HG03280 (cell line): Measurements from ENCODE around the gene PAXX.

Experiments
- ATAC-seq: cut with Tn5 transposase; IDR thresholded peaks from one replicate; pipeline ENCODE4 v1.9.1; 2021; ENCODE audit warnings: mild to moderate bottlenecking, moderate library complexity; ENCODE audit not compliant: unreplicated experiment

The PAXX gene

GRCh38 chr9:136980669-136981478 lies 11.3 kb upstream of the PAXX start:
- ATAC-seq = no peak

GRCh38 chr9:136981588-136982231 lies 10.5 kb upstream of the PAXX start:
- no peak for ATAC-seq

GRCh38 chr9:136982232-136983051 lies 9.8 kb upstream of the PAXX start, which contains the start of gene LCNL1:
TSS of gene LCNL1 (plus strand) at chr9:136982993. CDS start at chr9:136983587, 594 bp downstream.
- ATAC-seq = no peak

- no peak for ATAC-seq
Measured at GRCh38 chr9:136983167-136983566, 9.1 kb upstream of the PAXX start.

GRCh38 chr9:136983656-136984314 lies 8.4 kb upstream of the PAXX start:
- ATAC-seq = no peak

- ATAC-seq = no peak
Measured at GRCh38 chr9:136984464-136985026, 7.7 kb upstream of the PAXX start.

GRCh38 chr9:136985027-136985602 lies 7.1 kb upstream of the PAXX start:
- no peak for ATAC-seq

GRCh38 chr9:136985853-136986252 lies 6.4 kb upstream of the PAXX start:
- no peak for ATAC-seq

- ATAC-seq = no peak
Measured at GRCh38 chr9:136988872-136989271, 3.4 kb upstream of the PAXX start.

- ATAC-seq = no peak
Measured at GRCh38 chr9:136990242-136990911, 1.8 kb upstream of the PAXX start.

- no peak for ATAC-seq
Measured at GRCh38 chr9:136992819-136993369, 672 bp downstream of the PAXX start.

- no peak for ATAC-seq
Measured at GRCh38 chr9:136994180-136994887, 2.1 kb downstream of the PAXX start.

- no peak for ATAC-seq
Measured at GRCh38 chr9:136994888-136995230, 2.6 kb downstream of the PAXX start.

GRCh38 chr9:136995362-136995761 lies 3.1 kb downstream of the PAXX start:
- no peak for ATAC-seq

GRCh38 chr9:136995772-136996311 lies 3.6 kb downstream of the PAXX start:
- ATAC-seq = no peak

GRCh38 chr9:136996361-136997292 lies 4.4 kb downstream of the PAXX start, which contains the start of gene CLIC3:
TSS of gene CLIC3 (minus strand) at chr9:136996568. CDS start at chr9:136996543, 25 bp downstream.
- no peak for ATAC-seq

- no peak for ATAC-seq
Measured at GRCh38 chr9:136997371-136997770, 5.1 kb downstream of the PAXX start.
